Measurements from ENCODE around the gene NFKBIB.

The NFKBIB gene

DNA sequence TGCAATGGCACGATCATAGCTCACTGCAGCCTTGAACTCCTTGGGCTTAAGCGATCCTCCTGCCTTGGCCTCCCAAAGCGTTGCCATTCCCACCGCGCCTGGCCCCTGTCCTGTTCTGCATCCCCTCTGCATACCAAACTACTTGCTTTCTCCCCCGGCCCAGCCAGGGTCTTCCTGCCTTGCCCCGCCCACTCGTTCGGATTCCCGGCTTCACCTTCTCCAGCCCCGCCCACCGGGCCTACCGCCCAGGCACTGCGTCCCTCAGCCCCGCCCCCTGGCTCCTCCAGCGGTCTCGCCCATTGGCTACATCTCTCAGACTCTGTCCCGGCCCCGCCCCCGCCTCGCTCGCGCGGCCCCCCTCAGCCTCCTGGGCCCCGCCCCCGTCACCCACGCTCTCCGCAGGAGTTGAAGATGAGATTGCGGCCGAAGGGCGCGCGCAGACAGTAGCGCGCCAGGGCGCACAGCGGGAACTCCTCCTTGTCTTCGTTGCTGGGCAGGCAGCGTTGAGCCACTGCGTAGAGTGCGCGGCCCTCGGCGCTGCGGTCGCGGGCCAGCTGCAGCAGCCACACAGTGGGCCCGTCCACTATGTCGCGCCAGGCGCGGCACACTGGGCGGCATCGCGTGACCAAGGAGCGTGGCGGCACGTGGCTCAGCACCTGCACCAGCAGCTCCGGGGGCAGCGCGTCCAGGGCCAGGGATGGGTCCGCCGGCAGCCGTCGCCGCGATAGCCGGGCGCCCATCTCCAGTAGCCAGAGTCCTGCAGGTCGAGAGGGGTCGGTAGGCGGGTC, 50.0 kb downstream of the NFKBIB start:
- TF ChIP-seq, protein P1, sequence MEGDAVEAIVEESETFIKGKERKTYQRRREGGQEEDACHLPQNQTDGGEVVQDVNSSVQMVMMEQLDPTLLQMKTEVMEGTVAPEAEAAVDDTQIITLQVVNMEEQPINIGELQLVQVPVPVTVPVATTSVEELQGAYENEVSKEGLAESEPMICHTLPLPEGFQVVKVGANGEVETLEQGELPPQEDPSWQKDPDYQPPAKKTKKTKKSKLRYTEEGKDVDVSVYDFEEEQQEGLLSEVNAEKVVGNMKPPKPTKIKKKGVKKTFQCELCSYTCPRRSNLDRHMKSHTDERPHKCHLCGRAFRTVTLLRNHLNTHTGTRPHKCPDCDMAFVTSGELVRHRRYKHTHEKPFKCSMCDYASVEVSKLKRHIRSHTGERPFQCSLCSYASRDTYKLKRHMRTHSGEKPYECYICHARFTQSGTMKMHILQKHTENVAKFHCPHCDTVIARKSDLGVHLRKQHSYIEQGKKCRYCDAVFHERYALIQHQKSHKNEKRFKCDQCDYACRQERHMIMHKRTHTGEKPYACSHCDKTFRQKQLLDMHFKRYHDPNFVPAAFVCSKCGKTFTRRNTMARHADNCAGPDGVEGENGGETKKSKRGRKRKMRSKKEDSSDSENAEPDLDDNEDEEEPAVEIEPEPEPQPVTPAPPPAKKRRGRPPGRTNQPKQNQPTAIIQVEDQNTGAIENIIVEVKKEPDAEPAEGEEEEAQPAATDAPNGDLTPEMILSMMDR (IDR thresholded peaks at IDR 0.05; ENCODE audit: extremely low read depth, missing control alignments), result no peak
- peak; percentile 92 for DNase-seq (ENCODE audit: low spot score)

DNA sequence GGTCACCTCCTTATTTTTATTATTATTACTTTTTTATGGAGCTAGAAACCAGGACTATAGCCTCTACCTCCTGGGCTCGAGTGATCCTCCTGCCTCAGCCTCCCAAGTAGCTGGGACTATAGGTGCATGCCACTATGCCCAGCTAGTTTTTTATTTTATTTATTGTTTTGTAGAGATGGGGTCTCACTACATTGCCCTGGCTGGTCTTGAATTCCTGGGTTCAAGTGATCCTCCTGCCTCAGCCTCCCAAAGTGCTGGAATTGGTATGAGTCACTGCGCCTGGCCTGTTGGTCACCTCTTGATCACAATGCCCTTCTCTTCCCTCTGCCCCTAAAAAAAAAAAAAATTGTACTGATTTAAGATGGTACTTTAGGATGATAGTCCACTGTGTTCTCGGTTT, 51.4 kb downstream of the NFKBIB start:
- DNase-seq (ENCODE audit: low spot score), result no peak
- TF ChIP-seq, protein P1 (IDR thresholded peaks at IDR 0.05; ENCODE audit: extremely low read depth, missing control alignments), result no peak

DNA sequence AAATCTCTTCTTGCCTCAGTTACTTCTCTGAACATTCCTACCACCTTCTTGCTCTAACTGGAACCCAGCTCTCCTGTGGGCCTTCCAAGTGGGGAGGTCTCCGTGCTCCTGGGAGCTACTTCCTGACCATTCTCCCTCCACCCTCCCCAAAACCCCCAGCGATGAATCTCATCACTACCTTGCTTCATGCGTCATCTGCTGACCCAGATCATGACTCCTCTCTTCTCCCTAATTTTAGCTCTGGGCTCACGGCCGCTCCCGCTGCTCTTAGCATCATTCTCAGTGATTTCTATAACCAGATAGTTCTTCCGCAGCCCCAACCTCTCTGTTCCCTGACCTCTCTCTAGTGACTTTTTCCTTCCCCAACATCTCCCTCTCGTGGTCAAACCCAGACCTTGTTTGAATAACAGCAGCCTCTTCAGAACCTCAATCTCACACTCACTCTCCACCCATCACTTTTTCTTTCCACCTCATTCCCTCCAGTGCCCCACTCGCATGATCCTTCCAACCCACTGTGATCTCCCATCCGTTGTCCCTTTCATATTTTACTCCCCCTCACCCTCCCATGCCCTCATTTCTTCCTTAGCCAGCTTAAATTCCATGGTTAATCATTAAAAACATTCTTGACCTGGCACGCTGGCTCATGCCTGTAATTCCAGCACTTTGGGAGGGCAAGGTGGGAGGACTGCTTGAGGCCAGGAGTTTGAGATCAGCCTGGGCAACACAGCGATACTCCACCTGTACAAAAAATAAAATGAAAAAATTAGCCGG, 52.8 kb downstream of the NFKBIB start:
- peak; percentile 69 for DNase-seq (ENCODE audit: low spot score)
- TF ChIP-seq, protein P1 (IDR thresholded peaks at IDR 0.05; ENCODE audit: extremely low read depth, missing control alignments), result no peak

DNA sequence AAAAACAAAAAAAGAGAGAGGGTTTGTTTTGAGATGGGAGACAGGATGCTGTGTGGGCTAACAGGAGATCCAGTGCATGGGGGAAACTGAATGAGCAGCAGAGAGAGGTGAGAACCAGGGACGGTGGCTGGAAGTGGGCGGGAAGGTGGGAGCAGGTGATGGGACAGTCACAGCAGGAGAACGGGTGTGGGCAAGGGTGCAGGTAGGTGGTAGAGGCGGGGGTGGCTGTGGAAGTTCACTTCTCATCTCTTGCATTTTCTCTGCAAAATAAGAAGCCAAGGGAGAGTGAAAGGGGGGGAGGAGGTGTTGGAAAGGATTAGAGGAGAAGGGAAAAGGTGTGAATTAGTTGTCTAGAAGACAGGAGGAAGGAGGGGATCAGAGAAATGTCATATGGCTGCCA, 53.9 kb downstream of the NFKBIB start:
- no peak for DNase-seq (ENCODE audit: low spot score)
- TF ChIP-seq, protein P1 (IDR thresholded peaks at IDR 0.05; ENCODE audit: extremely low read depth, missing control alignments), result no peak

DNA sequence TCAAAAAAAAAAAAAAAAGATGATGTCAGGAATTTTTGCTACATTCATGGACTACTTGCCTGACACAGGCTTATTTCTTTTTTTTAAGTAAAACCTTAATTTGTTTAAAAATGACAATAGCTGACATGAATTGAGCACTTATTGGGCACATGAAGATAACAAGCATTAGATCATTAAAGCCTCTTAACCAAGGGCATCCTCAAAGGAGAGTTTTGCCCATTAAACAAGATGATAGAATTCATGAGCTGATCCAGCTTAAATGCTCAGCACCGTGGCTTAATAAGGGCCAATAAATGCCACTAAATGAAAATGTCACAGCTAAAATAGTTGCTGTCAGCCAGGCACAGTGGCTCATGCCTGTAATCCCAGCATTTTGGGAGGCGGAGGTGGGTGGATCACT, 56.5 kb downstream of the NFKBIB start:
- TF ChIP-seq, protein P1 (IDR thresholded peaks at IDR 0.05; ENCODE audit: extremely low read depth, missing control alignments), result no peak
- DNase-seq (ENCODE audit: low spot score), result no peak

DNA sequence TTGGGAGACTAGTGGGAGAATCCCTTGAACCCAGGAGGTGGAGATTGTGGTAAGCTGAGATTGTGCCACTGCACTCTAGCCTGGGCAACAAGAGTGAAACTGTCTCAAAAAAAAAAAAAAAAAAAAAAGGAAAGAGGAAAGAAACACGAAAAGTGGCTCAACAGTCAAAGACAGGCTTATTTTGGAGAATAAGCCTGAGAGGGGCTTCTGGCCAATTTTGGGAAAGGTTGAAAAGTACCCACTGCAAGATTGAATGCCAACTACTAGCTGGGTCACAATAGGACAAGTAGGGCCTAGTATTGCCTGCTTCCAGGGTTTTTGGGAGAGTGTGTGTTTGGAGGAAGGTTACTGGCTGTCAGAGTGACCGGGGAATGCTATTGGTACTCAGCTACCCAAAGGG, 58.5 kb downstream of the NFKBIB start:
- DNase-seq (ENCODE audit: low spot score), result no peak
- TF ChIP-seq, protein P1 (IDR thresholded peaks at IDR 0.05; ENCODE audit: extremely low read depth, missing control alignments), result no peak

All from GM20000 (cell line).